Loucy (cell line): ENCODE results near the gene COL21A1.

Source experiments
- H2AFZ ChIP-seq: fragments of 200-600 bp; sonication (generic); 2 replicates; pipeline ENCODE4 v1.6.0; 2016; ENCODE audit warnings: antibody characterized with exemption, mild to moderate bottlenecking, low read length, moderate library complexity
- H3F3A ChIP-seq: fragments of 200-600 bp; 2 replicates; pipeline ENCODE4 v1.6.0; 2016; ENCODE audit warnings: antibody characterized with exemption, low read depth, mild to moderate bottlenecking
- H3K27me3 ChIP-seq: fragments of 200-600 bp; sonication (generic); 2 replicates; pipeline ENCODE4 v1.6.1; 2014; ENCODE audit warnings: low read length, mild to moderate bottlenecking; ENCODE audit not compliant: insufficient read depth, poor library complexity, severe bottlenecking
- H3K36me3 ChIP-seq: fragments of 200-600 bp; sonication (generic); 2 replicates; pipeline ENCODE4 v1.6.1; 2016; ENCODE audit warnings: low read length; ENCODE audit not compliant: insufficient read depth
- H3K4me1 ChIP-seq: fragments of 200-600 bp; sonication (generic); 2 replicates; pipeline ENCODE4 v1.5.1; 2014; ENCODE audit warnings: low read length, mild to moderate bottlenecking; ENCODE audit not compliant: insufficient read depth, poor library complexity, severe bottlenecking
- H3K4me2 ChIP-seq: fragments of 200-600 bp; sonication (generic); 2 replicates; pipeline ENCODE4 v1.6.0; 2014; ENCODE audit warnings: antibody characterized with exemption, low read length, low read depth, mild to moderate bottlenecking; ENCODE audit not compliant: poor library complexity, severe bottlenecking
- H3K4me3 ChIP-seq: fragments of 200-600 bp; sonication (generic); 2 replicates; pipeline ENCODE4 v1.5.1; 2014; ENCODE audit warnings: low read length, mild to moderate bottlenecking, mixed read lengths; ENCODE audit not compliant: poor library complexity, severe bottlenecking
- H3K79me2 ChIP-seq: fragments of 200-600 bp; sonication (generic); 2 replicates; pipeline ENCODE4 v1.6.1; 2014; ENCODE audit warnings: low read length; ENCODE audit not compliant: insufficient read depth
- H3K9ac ChIP-seq: fragments of 200-600 bp; sonication (generic); 2 replicates; pipeline ENCODE4 v1.6.0; 2014; ENCODE audit warnings: mild to moderate bottlenecking, low read depth, low read length, moderate library complexity; ENCODE audit not compliant: poor library complexity, severe bottlenecking
- H3K9me2 ChIP-seq: fragments of 200-600 bp; sonication (generic); replicated peaks from 2 replicates; pipeline ENCODE4 v1.6.1; 2016; ENCODE audit warnings: low read depth, low read length, mixed read lengths
- H3K9me3 ChIP-seq: fragments of 200-600 bp; sonication (generic); 2 replicates; pipeline ENCODE4 v1.6.1; 2014; ENCODE audit warnings: mild to moderate bottlenecking, antibody characterized with exemption, low read length, low read depth; ENCODE audit not compliant: insufficient read depth
- H4K20me1 ChIP-seq: fragments of 200-600 bp; sonication (generic); 2 replicates; pipeline ENCODE4 v1.6.0; 2014; ENCODE audit warnings: antibody characterized with exemption, low read length, mild to moderate bottlenecking; ENCODE audit not compliant: insufficient read depth, poor library complexity, severe bottlenecking
- EZH2phosphoT487 ChIP-seq: fragments of 200-600 bp; IDR thresholded peaks from 2 replicates; pipeline ENCODE4 v1.6.1; 2018; ENCODE audit warnings: antibody characterized with exemption, mild to moderate bottlenecking, moderate library complexity, borderline replicate concordance
- TF ChIP-seq, protein P1 (sequence below): fragments of 200-600 bp; sonication (generic); conservative IDR thresholded peaks from 2 replicates; pipeline ENCODE4 v1.5.1; 2014; ENCODE audit warnings: mild to moderate bottlenecking, antibody characterized with exemption, low read length

COL21A1 gene

DNA sequence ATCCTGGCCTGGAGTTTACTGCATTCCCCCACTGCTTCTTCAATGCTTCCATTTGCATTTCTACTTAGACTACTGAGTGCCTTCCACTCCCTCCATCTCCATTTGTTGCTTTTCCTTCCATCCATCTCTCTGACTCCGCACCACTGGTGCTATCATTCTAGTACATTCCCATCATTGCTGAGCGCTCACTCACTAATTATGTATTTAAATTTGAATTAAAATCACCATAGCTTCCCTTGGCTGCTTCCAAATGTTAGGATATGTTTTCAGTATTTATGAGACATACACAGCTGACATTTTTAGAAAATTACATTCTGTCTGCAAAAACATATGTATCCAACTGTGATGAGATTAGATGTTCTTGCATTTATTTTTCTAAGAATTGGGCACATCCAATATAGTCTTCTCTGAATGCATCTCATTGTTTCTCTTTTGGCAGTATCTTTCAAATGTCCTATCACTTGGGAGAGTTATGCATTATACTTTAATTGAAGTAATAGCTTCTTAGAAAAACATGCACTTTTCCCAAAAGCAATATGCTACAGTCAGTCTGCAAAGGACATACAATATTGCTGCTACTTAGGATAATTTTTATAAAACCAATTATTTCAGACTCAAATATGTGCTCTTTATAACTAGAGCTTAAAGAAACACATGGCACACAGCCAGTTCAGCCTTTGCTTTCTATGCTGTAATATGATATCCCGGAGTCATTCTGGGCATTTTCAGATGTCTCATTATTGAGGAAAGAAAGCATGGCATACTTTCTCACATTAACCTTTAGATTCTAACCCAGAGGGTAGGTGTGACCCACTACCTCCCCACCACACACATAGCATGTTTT is 12.1 kb upstream of the COL21A1 start:
- Histone ChIP-seq H3K27me3 (no peaks in the 10 kb centered on the region), H3K4me1 (peaks cover 12% of the 10 kb centered on the region), H3K4me3 (no peak overlapping the region), H2AFZ (no peak overlapping the region), H3K9ac (no peak overlapping the region), H4K20me1 (no peaks in the 10 kb centered on the region), H3K36me3 (no peaks in the 10 kb centered on the region), H3K4me2 (no peak overlapping the region), H3K9me3 (no peaks in the 10 kb centered on the region), H3K9me2 (no peaks in the 10 kb centered on the region), H3F3A (no peaks in the 10 kb centered on the region), H3K79me2 (no peaks in the 10 kb centered on the region)
- TF ChIP-seq, protein P1, sequence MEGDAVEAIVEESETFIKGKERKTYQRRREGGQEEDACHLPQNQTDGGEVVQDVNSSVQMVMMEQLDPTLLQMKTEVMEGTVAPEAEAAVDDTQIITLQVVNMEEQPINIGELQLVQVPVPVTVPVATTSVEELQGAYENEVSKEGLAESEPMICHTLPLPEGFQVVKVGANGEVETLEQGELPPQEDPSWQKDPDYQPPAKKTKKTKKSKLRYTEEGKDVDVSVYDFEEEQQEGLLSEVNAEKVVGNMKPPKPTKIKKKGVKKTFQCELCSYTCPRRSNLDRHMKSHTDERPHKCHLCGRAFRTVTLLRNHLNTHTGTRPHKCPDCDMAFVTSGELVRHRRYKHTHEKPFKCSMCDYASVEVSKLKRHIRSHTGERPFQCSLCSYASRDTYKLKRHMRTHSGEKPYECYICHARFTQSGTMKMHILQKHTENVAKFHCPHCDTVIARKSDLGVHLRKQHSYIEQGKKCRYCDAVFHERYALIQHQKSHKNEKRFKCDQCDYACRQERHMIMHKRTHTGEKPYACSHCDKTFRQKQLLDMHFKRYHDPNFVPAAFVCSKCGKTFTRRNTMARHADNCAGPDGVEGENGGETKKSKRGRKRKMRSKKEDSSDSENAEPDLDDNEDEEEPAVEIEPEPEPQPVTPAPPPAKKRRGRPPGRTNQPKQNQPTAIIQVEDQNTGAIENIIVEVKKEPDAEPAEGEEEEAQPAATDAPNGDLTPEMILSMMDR: no peak
- TF ChIP-seq EZH2phosphoT487: no peak

DNA sequence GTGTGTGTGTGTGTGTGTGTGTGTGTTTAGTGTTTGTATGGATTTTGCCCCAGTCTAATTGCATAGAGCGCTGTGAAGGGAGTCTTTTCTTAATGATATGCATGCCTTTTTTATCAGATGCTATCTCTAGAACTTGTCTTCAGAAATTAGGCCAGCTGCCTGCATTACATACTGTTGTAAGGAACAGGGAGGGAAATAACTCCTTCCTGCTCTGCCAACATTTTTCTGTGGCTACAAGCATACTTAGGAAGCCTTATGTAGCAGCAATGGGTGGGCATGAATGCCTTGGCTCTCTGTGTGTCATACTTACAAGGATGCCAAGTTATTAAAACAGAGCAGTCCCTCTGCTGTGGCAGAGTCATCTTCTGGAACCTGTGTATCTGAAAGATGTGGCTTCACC is 8.0 kb upstream of the COL21A1 start:
- Histone ChIP-seq H3K9me2 (no peaks in the 10 kb centered on the region), H3K9ac (no peak overlapping the region), H3F3A (no peaks in the 10 kb centered on the region), H3K4me1 (peaks cover 12% of the 10 kb centered on the region), H3K27me3 (no peaks in the 10 kb centered on the region), H2AFZ (no peak overlapping the region), H3K4me3 (no peak overlapping the region), H3K4me2 (no peak overlapping the region), H3K9me3 (no peaks in the 10 kb centered on the region), H4K20me1 (no peaks in the 10 kb centered on the region), H3K36me3 (no peaks in the 10 kb centered on the region), H3K79me2 (no peaks in the 10 kb centered on the region)
- no peak for TF ChIP-seq EZH2phosphoT487
- TF ChIP-seq, protein P1: no peak

DNA sequence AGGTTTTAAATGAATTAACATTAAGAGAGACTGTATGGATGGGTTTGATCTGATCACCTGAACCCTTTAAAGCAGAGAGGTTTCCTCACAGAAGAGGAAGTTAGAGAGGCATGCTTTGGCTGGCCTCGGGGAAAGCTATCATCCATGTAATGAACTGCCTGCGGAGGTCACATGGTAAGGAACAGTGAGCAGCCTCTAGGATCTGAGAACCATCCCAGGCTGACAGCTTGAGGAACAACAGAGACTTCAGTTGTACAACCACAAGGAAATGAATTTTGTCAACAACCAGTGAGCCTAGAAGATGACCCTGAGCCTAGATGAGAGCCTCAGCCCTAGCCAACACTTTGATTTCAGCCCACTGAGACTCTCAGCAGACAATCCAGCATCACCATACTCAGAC is 2.9 kb upstream of the COL21A1 start:
- Histone ChIP-seq H3K9ac (no peak overlapping the region), H3K9me3 (no peaks in the 10 kb centered on the region), H3K9me2 (no peaks in the 10 kb centered on the region), H3K4me2 (no peak overlapping the region), H4K20me1 (no peaks in the 10 kb centered on the region), H3K4me1 (peaks cover 2% of the 10 kb centered on the region), H3F3A (no peaks in the 10 kb centered on the region), H3K79me2 (no peaks in the 10 kb centered on the region), H3K36me3 (no peaks in the 10 kb centered on the region), H2AFZ (no peak overlapping the region), H3K4me3 (no peak overlapping the region), H3K27me3 (no peaks in the 10 kb centered on the region)
- TF ChIP-seq, protein P1: no peak
- no peak for TF ChIP-seq EZH2phosphoT487
